Lower leg skin (tissue), 3 donors: Measurements from ENCODE around the gene RPL34.

ENCODE experiments used
- CTCF ChIP-seq, 3 donors: fragments of 450-650 bp; IDR thresholded peaks; one replicate each; pipeline ENCODE4 v1.5.1; 2016; ENCODE audit warnings: antibody characterized with exemption in 3 of 3, mild to moderate bottlenecking in 3 of 3, moderate library complexity in 2 of 3
- POLR2A ChIP-seq, 2 donors: fragments of 450-650 bp; IDR thresholded peaks; one replicate each; pipeline ENCODE4 v1.6.1; 2016 to 2017; ENCODE audit warnings: antibody characterized with exemption in 2 of 2, mild to moderate bottlenecking in 1 of 2, moderate library complexity in 1 of 2

- TF ChIP-seq POLR2A (IDR thresholded peaks at IDR 0.05) = no peak
- no peak for TF ChIP-seq CTCF (IDR thresholded peaks at IDR 0.05)
These were observed 29.5 kb downstream of the RPL34 start for GRCh38 chr4:108649863-108650211.
